ENCODE data around the gene ACACA. TPM values are rescaled to one million over a fixed set of nuclear protein-coding genes. Genes with fewer than 3 reads are reported as not detected.

The ACACA gene
- total and polyA plus RNA-seq, 2 experiments from 2014 or later, result 59.6 to 164 TPM

DNA sequence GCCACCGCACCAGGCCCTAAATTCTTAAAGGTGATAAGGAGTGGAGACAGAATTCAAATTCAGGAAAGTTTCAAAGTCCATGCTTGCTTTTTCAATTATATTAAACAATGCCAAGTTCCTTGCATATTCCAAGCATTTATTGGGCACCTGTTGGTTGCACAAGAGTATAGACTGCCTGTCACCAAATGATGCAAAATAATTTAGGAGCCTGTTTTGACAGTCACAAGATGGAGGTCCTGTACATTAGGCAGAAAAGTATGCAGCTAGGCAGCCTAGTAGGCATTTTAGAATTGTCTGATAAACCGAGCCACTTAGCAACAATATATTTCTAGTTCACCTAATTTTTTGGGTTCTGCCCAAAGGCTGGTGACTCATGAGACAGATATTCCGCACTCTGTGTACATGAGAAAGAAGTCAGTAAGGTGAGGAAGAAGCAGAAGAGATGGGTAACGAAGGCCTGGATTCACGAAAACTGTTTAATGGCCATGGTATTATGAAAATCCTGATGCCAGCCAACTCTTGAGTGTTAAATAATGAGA, 7.3 kb downstream of the ACACA start (continued):
- TF ChIP-seq, protein P1, sequence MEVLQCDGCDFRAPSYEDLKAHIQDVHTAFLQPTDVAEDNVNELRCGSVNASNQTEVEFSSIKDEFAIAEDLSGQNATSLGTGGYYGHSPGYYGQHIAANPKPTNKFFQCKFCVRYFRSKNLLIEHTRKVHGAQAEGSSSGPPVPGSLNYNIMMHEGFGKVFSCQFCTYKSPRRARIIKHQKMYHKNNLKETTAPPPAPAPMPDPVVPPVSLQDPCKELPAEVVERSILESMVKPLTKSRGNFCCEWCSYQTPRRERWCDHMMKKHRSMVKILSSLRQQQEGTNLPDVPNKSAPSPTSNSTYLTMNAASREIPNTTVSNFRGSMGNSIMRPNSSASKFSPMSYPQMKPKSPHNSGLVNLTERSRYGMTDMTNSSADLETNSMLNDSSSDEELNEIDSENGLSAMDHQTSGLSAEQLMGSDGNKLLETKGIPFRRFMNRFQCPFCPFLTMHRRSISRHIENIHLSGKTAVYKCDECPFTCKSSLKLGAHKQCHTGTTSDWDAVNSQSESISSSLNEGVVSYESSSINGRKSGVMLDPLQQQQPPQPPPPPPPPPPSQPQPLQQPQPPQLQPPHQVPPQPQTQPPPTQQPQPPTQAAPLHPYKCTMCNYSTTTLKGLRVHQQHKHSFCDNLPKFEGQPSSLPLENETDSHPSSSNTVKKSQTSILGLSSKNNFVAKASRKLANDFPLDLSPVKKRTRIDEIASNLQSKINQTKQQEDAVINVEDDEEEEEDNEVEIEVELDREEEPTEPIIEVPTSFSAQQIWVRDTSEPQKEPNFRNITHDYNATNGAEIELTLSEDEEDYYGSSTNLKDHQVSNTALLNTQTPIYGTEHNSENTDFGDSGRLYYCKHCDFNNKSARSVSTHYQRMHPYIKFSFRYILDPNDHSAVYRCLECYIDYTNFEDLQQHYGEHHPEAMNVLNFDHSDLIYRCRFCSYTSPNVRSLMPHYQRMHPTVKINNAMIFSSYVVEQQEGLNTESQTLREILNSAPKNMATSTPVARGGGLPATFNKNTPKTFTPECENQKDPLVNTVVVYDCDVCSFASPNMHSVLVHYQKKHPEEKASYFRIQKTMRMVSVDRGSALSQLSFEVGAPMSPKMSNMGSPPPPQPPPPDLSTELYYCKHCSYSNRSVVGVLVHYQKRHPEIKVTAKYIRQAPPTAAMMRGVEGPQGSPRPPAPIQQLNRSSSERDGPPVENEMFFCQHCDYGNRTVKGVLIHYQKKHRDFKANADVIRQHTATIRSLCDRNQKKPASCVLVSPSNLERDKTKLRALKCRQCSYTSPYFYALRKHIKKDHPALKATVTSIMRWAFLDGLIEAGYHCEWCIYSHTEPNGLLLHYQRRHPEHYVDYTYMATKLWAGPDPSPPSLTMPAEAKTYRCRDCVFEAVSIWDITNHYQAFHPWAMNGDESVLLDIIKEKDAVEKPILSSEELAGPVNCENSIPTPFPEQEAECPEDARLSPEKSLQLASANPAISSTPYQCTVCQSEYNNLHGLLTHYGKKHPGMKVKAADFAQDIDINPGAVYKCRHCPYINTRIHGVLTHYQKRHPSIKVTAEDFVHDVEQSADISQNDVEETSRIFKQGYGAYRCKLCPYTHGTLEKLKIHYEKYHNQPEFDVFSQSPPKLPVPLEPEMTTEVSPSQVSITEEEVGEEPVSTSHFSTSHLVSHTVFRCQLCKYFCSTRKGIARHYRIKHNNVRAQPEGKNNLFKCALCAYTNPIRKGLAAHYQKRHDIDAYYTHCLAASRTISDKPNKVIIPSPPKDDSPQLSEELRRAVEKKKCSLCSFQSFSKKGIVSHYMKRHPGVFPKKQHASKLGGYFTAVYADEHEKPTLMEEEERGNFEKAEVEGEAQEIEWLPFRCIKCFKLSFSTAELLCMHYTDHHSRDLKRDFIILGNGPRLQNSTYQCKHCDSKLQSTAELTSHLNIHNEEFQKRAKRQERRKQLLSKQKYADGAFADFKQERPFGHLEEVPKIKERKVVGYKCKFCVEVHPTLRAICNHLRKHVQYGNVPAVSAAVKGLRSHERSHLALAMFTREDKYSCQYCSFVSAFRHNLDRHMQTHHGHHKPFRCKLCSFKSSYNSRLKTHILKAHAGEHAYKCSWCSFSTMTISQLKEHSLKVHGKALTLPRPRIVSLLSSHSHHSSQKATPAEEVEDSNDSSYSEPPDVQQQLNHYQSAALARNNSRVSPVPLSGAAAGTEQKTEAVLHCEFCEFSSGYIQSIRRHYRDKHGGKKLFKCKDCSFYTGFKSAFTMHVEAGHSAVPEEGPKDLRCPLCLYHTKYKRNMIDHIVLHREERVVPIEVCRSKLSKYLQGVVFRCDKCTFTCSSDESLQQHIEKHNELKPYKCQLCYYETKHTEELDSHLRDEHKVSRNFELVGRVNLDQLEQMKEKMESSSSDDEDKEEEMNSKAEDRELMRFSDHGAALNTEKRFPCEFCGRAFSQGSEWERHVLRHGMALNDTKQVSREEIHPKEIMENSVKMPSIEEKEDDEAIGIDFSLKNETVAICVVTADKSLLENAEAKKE (CRISPR knock-in tag; IDR thresholded peaks at IDR 0.05), result no peak
- TF ChIP-seq, protein P2, sequence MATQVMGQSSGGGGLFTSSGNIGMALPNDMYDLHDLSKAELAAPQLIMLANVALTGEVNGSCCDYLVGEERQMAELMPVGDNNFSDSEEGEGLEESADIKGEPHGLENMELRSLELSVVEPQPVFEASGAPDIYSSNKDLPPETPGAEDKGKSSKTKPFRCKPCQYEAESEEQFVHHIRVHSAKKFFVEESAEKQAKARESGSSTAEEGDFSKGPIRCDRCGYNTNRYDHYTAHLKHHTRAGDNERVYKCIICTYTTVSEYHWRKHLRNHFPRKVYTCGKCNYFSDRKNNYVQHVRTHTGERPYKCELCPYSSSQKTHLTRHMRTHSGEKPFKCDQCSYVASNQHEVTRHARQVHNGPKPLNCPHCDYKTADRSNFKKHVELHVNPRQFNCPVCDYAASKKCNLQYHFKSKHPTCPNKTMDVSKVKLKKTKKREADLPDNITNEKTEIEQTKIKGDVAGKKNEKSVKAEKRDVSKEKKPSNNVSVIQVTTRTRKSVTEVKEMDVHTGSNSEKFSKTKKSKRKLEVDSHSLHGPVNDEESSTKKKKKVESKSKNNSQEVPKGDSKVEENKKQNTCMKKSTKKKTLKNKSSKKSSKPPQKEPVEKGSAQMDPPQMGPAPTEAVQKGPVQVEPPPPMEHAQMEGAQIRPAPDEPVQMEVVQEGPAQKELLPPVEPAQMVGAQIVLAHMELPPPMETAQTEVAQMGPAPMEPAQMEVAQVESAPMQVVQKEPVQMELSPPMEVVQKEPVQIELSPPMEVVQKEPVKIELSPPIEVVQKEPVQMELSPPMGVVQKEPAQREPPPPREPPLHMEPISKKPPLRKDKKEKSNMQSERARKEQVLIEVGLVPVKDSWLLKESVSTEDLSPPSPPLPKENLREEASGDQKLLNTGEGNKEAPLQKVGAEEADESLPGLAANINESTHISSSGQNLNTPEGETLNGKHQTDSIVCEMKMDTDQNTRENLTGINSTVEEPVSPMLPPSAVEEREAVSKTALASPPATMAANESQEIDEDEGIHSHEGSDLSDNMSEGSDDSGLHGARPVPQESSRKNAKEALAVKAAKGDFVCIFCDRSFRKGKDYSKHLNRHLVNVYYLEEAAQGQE (IDR thresholded peaks at IDR 0.05; ENCODE audit: unreplicated experiment), result no peak
- TF ChIP-seq JUNB (IDR thresholded peaks at IDR 0.05; ENCODE audit: unreplicated experiment) (no peak), STAT1 (IDR thresholded peaks at IDR 0.05; ENCODE audit: unreplicated experiment) (no peak), POLR2AphosphoS5 (IDR thresholded peaks at IDR 0.05; ENCODE audit: low read depth) (no peak), EZH2phosphoT487 (IDR thresholded peaks at IDR 0.05; ENCODE audit: unreplicated experiment) (no peak)

All from GM23338 (cell line).